HepG2 (cell line): Measurements from ENCODE around the gene SLC30A4. TPM values are rescaled to one million over a fixed set of nuclear protein-coding genes. Genes with fewer than 3 reads are reported as not detected.

Experiments
- ARHGAP35 ChIP-seq: sonication (generic); formaldehyde crosslinking; IDR thresholded peaks from 2 replicates; pipeline ENCODE4 v1.9.0; 2022; ENCODE audit warnings: mild to moderate bottlenecking, inconsistent platforms, moderate library complexity, missing genetic modification reagents, borderline replicate concordance
- ATF1 ChIP-seq: IDR thresholded peaks from 2 replicates; pipeline ENCODE4 v1.6.1; 2016; ENCODE audit warnings: mild to moderate bottlenecking, control low read depth
- CEBPG ChIP-seq: IDR thresholded peaks from 2 replicates; pipeline ENCODE4 v1.6.1; 2016
- HOXA3 ChIP-seq: sonication (generic); formaldehyde crosslinking; IDR thresholded peaks from 2 replicates; pipeline ENCODE4 v1.5.0; 2020; ENCODE audit warnings: missing genetic modification reagents
- MIXL1 ChIP-seq: IDR thresholded peaks from 2 replicates; pipeline ENCODE4 v1.6.1; 2016
- ZBTB21 ChIP-seq: sonication (generic); formaldehyde crosslinking; IDR thresholded peaks from 2 replicates; pipeline ENCODE4 v1.4.0; 2020; ENCODE audit warnings: missing genetic modification reagents
- ZFP37 ChIP-seq: sonication (generic); formaldehyde crosslinking; IDR thresholded peaks from 2 replicates; pipeline ENCODE4 v1.4.0; 2020; ENCODE audit warnings: missing genetic modification reagents, borderline replicate concordance
- ZNF274 ChIP-seq: sonication (generic); formaldehyde crosslinking; IDR thresholded peaks from 2 replicates; pipeline ENCODE4 v1.5.1; 2020; ENCODE audit warnings: mild to moderate bottlenecking, missing genetic modification reagents
- polyA plus RNA-seq, 8 experiments: library from polyadenylated mRNA; depleted of rRNA in 3 of 8; stranded (reverse) in 7 of 8; unstranded in 1 of 8; fragments of >200 nt; fragmentation: Illumina TruSeq in 4 of 8; extraction: Trizol in 4 of 8; gene quantifications; 2 replicates each; pipeline versions ENCODE4 v1.2.1 to v1.2.3, GENCODE V29; 2011 to 2016; ENCODE audit warnings: low read depth in 4 of 8, missing spikeins in 1 of 8, mixed read lengths in 1 of 8; ENCODE audit not compliant: insufficient read depth in 1 of 8
- total RNA-seq, 5 experiments: library from RNA; depleted of rRNA; stranded (reverse); fragments of >200 nt; fragmentation: Illumina TruSeq; extraction: Trizol; gene quantifications; 2 replicates each; pipeline ENCODE4 v1.2.3, GENCODE V29; 2016; ENCODE audit warnings: low read depth in 1 of 5
- TF ChIP-seq, protein P1 (sequence below): IDR thresholded peaks from 2 replicates; pipeline ENCODE4 v1.6.1; 2016
- TF ChIP-seq, protein P2 (sequence below): sonication (generic); formaldehyde crosslinking; IDR thresholded peaks from 2 replicates; pipeline ENCODE4 v1.4.0; 2020; ENCODE audit warnings: missing genetic modification reagents
- TF ChIP-seq, protein P3 (sequence below): sonication (generic); formaldehyde crosslinking; IDR thresholded peaks from 2 replicates; pipeline ENCODE4 v1.4.0; 2020; ENCODE audit warnings: mild to moderate bottlenecking, missing genetic modification reagents

SLC30A4 gene
- total and polyA plus RNA-seq, 2 of the 13 experiments (the other 11 are each of a cell fraction or from before 2014, with no cell fraction given): 0.01 to 0.04 TPM

DNA sequence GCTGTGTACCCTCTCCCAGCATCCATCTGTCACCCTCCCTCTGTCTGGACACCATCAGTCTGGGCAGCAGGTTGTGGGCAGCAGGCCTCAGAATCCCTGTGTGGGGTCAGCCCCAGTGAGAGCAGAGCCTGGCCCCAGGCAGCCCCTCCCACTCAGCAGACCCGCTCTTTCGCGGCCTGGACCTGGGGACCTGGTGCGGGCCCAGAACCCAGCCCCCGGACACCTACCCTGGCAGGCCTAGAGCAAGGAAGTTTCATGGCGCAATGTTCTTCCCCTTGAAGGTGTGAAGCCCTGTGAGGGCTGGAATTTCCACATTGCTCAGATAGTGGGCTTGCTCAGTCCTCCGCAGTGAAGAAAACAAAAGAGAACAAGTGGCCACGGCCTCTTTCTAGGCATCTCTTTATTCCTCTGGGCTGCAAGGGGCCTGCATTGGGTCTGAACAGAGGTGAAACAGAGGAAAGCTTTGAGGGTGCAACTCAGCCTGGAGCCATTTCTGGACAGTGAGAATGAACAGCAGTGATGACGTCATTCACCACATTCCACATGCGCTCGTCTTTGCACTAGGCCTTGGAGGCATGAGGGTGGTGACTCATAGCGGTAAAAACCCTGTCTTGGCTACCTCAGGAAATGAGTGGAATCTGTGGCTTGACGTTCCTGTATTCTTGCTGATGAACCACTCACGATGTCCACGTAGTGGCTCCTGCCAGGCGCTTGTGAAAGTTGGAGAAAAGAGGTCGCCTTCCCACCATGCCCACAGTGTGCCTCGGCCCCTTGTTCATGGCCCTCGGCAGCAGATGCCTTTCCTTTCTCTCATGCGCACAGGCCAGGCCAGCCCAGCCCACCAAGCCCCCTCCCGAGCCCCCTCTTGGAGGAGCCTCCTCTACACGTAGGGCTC, 66.1 kb downstream of the SLC30A4 start (continued):
- TF ChIP-seq, protein P1, sequence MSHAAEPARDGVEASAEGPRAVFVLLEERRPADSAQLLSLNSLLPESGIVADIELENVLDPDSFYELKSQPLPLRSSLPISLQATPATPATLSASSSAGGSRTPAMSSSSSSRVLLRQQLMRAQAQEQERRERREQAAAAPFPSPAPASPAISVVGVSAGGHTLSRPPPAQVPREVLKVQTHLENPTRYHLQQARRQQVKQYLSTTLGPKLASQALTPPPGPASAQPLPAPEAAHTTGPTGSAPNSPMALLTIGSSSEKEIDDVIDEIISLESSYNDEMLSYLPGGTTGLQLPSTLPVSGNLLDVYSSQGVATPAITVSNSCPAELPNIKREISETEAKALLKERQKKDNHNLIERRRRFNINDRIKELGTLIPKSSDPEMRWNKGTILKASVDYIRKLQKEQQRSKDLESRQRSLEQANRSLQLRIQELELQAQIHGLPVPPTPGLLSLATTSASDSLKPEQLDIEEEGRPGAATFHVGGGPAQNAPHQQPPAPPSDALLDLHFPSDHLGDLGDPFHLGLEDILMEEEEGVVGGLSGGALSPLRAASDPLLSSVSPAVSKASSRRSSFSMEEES (CRISPR knock-in tag): no peak
- TF ChIP-seq, protein P2, sequence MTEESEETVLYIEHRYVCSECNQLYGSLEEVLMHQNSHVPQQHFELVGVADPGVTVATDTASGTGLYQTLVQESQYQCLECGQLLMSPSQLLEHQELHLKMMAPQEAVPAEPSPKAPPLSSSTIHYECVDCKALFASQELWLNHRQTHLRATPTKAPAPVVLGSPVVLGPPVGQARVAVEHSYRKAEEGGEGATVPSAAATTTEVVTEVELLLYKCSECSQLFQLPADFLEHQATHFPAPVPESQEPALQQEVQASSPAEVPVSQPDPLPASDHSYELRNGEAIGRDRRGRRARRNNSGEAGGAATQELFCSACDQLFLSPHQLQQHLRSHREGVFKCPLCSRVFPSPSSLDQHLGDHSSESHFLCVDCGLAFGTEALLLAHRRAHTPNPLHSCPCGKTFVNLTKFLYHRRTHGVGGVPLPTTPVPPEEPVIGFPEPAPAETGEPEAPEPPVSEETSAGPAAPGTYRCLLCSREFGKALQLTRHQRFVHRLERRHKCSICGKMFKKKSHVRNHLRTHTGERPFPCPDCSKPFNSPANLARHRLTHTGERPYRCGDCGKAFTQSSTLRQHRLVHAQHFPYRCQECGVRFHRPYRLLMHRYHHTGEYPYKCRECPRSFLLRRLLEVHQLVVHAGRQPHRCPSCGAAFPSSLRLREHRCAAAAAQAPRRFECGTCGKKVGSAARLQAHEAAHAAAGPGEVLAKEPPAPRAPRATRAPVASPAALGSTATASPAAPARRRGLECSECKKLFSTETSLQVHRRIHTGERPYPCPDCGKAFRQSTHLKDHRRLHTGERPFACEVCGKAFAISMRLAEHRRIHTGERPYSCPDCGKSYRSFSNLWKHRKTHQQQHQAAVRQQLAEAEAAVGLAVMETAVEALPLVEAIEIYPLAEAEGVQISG (CRISPR knock-in tag): no peak
- TF ChIP-seq ATF1 (CRISPR knock-in tag) (peak; percentile 69; the same call in 1 of the 2 replicates), HOXA3 (peak; percentile 65; the same call in 1 of the 2 replicates), ZFP37 (CRISPR knock-in tag) (no peak), CEBPG (CRISPR knock-in tag) (no peak), ZNF274 (CRISPR knock-in tag) (0 out of 2 replicates have a peak, but pooled peaks have one; percentile 23), MIXL1 (CRISPR knock-in tag) (no peak), ZBTB21 (peak; percentile 83), ARHGAP35 (no peak)
- TF ChIP-seq, protein P3, sequence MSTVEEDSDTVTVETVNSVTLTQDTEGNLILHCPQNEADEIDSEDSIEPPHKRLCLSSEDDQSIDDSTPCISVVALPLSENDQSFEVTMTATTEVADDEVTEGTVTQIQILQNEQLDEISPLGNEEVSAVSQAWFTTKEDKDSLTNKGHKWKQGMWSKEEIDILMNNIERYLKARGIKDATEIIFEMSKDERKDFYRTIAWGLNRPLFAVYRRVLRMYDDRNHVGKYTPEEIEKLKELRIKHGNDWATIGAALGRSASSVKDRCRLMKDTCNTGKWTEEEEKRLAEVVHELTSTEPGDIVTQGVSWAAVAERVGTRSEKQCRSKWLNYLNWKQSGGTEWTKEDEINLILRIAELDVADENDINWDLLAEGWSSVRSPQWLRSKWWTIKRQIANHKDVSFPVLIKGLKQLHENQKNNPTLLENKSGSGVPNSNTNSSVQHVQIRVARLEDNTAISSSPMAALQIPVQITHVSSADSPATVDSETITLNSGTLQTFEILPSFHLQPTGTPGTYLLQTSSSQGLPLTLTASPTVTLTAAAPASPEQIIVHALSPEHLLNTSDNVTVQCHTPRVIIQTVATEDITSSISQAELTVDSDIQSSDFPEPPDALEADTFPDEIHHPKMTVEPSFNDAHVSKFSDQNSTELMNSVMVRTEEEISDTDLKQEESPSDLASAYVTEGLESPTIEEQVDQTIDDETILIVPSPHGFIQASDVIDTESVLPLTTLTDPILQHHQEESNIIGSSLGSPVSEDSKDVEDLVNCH (CRISPR knock-in tag): 0 out of 2 replicates have a peak, but pooled peaks have one; percentile 58
